GM18520 (cell line): ENCODE measurements around the gene DDX50.
A peak's percentile ranks its signal among the peaks of the same experiment; 100 is the strongest.
"Not testable (repeated sequence)": the region's sequence is repeated elsewhere in the genome, so short reads cannot be mapped to it uniquely, and the experiment has no call there.

ENCODE experiments used
- ATAC-seq: cut with Tn5 transposase; IDR thresholded peaks from one replicate; pipeline ENCODE4 v1.9.1; 2021; ENCODE audit not compliant: unreplicated experiment

DDX50 gene

DNA sequence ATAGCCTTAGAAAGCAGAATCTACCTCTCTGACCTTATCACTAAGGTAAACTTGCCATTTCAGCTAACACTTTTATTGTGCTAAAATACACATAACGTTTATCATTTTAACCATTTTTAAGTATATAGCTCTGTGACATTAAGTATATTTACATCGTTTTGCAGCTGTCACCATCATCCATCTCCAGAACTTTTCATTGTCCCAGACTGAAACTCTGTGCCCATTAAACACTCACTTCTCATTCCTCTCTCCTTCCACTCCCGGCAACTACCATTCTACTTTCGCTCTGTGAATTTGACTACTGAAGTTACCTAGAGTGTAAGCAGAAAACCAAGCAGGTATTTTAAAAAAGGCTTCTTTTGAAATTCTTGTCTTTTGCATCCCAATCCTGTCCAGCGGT, 1.3 kb downstream of the DDX50 start:
- no peak for ATAC-seq

DNA sequence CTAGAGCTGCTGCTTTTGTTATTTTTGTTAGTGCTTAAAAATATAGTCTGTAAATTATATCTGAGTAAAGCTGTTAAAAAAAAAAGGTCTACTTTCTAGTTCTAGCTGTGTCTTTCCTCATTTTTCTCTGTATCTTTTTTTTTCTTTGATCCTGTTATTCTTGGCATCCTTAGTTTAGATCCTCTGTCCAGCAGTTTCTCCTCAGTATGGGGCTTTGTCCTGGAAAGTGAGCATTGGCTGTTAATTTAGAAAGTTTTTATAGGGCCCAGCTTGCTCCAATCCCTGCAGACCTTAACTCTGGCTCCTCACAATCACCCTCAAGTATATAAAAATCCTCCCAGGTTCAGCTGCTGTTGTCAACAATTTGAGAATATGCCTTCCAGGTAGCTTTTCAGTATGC, 23.5 kb downstream of the DDX50 start:
- no peak for ATAC-seq

- no peak for ATAC-seq
Measured at GRCh38 chr10:68925489-68925888, 24.4 kb downstream of the DDX50 start.

DNA sequence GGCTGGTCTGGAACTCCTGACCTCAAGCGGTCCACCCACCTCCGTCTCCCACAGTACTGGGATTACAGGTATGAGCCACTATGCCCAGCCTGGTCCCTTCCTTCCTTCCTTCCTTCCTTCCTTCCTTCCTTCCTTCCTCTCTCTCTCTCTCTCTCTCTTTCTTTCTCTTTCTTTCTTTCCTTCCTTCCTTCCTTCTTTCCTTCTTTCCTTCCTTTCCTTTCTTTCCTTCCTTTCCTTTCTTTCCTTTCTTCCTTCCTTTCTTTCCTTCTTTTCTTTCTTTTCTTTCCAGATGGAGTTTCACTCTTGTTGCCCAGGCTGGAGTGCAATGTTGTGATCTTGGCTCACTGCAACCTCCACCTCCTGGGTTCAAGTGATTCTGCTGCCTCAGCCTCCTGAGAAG, 28.0 kb downstream of the DDX50 start:
- not testable (repeated sequence) for ATAC-seq

- not testable (repeated sequence) for ATAC-seq
Measured at GRCh38 chr10:68929888-68930287, 28.8 kb downstream of the DDX50 start.

- ATAC-seq, result not testable (repeated sequence)
Measured at GRCh38 chr10:68932860-68933259, 31.7 kb downstream of the DDX50 start.

DNA sequence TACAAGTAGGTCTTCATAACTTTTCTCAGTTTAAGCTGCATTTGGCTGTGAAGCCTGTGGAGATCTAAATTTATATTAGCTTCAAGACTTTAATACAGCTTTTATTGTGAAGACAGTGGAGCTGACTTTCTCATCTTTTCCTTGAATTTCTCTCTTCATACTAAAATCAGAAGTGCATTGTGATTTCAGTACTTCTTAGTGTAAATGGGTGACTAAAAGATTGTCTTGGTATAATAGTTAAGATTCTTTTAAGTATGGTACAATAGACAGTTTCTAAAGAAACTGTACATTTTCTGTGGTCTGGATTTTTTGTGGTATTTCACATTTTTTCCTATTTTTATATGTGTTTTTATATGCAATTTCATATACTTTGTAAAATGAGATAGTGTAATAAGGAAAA, 33.9 kb downstream of the DDX50 start:
- no peak for ATAC-seq

DNA sequence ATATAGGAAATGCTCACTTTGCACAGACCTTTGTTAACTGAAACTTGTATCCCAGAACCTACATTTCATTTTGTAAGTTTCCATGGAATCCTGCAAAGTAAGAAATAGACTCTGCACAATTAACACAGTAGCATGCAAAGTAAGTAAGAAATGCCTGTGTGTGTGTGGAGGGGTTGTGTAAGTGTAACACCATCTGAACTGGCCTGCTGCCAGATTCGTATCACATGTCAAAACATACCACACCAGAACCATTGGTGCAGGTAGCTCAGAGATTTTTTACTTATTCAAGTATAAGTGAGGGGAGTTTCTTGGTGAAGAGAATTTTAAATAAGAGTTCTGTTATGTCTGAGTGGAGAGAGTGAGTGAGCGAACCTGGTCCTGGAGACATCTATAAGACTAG, 37.0 kb downstream of the DDX50 start:
- no peak for ATAC-seq

DNA sequence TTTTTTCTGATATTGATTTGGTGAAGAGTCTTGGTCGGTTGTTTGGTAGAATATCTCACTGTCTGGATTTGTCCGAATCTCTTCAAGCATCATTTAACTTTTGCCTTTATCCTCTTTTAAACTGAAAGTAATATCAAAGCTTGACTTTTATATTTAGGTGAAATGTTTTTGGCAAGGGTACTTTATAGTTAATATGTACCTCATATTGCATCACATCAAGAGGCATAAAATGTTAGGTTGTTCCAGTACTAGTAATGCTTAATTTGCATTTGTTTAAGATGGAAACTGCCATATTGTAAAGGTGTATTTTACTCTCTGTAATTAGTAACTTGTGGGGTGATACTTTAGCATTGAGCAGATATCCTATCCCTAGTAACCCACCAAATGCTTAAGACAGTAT, 37.8 kb downstream of the DDX50 start:
- ATAC-seq, result no peak

DNA sequence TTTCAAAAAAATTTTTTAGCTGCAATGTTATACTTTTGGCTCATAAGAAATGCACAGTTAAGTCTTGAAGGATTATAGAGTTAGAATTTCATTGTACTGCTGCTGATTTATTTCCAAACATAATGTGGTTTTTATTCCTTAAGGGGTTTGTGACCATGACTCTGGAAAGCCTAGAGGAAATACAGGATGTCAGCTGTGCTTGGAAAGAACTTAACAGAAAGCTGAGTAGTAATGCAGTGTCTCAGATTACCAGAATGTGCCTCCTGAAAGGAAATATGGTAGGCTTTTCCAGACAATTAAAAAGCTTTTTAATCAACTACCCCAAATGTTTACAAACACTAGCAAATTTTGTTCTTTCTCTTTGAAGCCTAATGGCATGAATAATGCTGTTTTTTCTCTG, 39.8 kb downstream of the DDX50 start:
- not testable (repeated sequence) for ATAC-seq

- ATAC-seq, result no peak
Measured at GRCh38 chr10:68950598-68950997, 49.5 kb downstream of the DDX50 start.

- ATAC-seq, result no peak
Measured at GRCh38 chr10:68954904-68955303, 53.8 kb downstream of the DDX50 start.

GRCh38 chr10:68955355-68955831, 54.3 kb downstream of the DDX50 start:
- peak; percentile 1 for ATAC-seq

- peak; percentile 60 for ATAC-seq
Measured at GRCh38 chr10:68955832-68956532, 54.9 kb downstream of the DDX50 start, which contains the start of gene DDX21. Gene DDX21 (plus strand): TSS chr10:68956170. CDS start chr10:68956226, 56 bp downstream.

GRCh38 chr10:68957284-68957615, 56.1 kb downstream of the DDX50 start:
- ATAC-seq, result no peak

- no peak for ATAC-seq
Measured at GRCh38 chr10:68957654-68958053, 56.5 kb downstream of the DDX50 start.

GRCh38 chr10:68959695-68960527, 58.8 kb downstream of the DDX50 start:
- ATAC-seq, result no peak

- no peak for ATAC-seq
Measured at GRCh38 chr10:68963151-68963550, 62.0 kb downstream of the DDX50 start.

- no peak for ATAC-seq
Measured at GRCh38 chr10:68973975-68974374, 72.9 kb downstream of the DDX50 start.

DNA sequence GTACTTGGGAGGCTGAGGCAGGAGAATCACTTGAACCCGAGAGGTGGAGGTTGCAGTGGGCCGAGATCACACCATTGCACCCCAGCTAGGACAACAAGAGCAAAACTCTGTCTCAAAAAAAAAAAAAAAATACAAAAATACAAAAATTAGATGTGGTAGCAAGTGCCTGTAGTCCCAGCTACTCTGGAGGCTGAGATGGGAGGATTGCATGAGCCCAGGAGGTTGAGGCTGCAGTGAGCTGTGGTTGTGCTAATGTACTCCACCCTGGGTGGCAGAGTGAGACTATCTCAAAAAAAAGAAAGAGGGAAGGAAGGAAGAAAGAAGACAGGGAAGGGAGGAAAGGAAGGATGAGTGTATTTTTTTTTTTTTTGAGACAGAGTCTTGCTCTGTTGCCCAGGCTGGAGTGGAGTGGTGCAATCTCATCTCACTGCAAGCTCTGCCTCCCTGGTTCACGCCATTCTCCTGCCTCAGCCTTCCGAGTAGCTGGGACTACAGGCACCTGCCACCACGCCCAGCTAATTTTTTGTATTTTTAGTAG, 74.9 kb downstream of the DDX50 start:
- not testable (repeated sequence) for ATAC-seq

DNA sequence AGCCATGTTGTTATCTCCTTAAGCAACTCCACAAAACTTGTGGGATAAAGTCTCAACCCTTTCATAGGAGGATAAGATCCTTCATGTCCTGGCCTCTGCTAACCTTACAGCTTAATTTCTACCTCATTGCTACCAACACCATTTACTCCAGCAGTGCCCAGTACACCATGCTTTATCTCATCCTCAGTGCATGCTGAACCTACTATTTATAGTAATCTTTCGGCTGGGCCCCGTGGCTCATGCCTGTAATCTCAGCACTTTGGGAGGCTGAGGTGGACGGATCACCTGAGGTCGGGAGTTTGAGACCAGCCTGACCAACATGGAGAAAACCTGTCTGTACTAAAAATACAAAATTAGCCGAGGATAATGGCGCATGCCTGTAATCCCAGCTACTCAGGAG, 78.6 kb downstream of the DDX50 start:
- not testable (repeated sequence) for ATAC-seq

DNA sequence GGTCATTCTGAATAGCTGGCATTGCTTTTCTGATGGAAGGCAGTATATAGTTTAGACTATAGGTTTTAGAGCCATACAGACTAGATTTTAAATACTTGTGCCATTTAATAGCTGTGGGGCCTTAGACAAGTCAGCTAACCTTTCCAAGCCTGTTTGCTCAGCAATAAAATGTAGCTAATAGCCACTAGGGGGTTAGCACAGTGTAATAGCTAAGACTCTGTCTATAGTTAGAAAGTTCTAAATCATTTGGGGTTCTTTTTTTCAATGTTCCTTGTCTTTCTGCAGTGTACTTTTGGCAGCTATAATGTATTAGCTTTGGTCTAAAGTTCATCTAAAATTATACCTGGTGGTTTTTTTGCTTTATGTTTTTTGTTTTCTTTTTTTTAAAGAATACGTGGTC, 80.0 kb downstream of the DDX50 start:
- ATAC-seq, result no peak
